Endodermal cell (in vitro differentiated cells): ENCODE measurements around the gene TUBG2. TPM values are rescaled to one million over a fixed set of nuclear protein-coding genes. Genes with fewer than 3 reads are reported as not detected.
"Not testable (repeated sequence)": the region's sequence is repeated elsewhere in the genome, so short reads cannot be mapped to it uniquely, and the experiment has no call there.

ENCODE experiments used
- DNase-seq: peaks from one replicate; pipeline ENCODE4 v3.0.0-alpha.2; 2017
- H3K27ac ChIP-seq: 2 replicates; pipeline ENCODE4 v1.5.1; 2013; ENCODE audit warnings: mild to moderate bottlenecking, low read depth, low read length, moderate library complexity
- H3K27me3 ChIP-seq: 2 replicates; pipeline ENCODE4 v1.6.1; 2013; ENCODE audit warnings: mild to moderate bottlenecking, low read length, moderate library complexity; ENCODE audit not compliant: insufficient read depth, control insufficient read depth, poor library complexity, severe bottlenecking
- H3K36me3 ChIP-seq: 2 replicates; pipeline ENCODE4 v1.7.0; 2013; ENCODE audit warnings: mild to moderate bottlenecking, low read length, moderate library complexity; ENCODE audit not compliant: control insufficient read depth, insufficient read depth
- H3K4me1 ChIP-seq: one replicate; pipeline ENCODE4 v1.7.0; 2013; ENCODE audit warnings: low read length; ENCODE audit not compliant: control insufficient read depth, insufficient read depth
- H3K4me3 ChIP-seq: 2 replicates; pipeline ENCODE4 v1.5.1; 2013; ENCODE audit warnings: mild to moderate bottlenecking, low read length, moderate library complexity
- H3K9ac ChIP-seq: 2 replicates; pipeline ENCODE4 v1.6.1; 2013; ENCODE audit warnings: mild to moderate bottlenecking, low read length, moderate library complexity; ENCODE audit not compliant: poor library complexity, severe bottlenecking; ENCODE audit errors: extremely low read depth
- H3K9me3 ChIP-seq: 2 replicates; pipeline ENCODE4 v1.6.1; 2013; ENCODE audit warnings: mild to moderate bottlenecking, low read length, moderate library complexity; ENCODE audit not compliant: control insufficient read depth
- H3K27ac Mint-ChIP-seq: 2 replicates; pipeline ENCODE4 v1.8.0; 2020; ENCODE audit warnings: mixed read lengths
- H3K27me3 Mint-ChIP-seq: 2 replicates; pipeline ENCODE4 v1.8.0; 2021; ENCODE audit warnings: mild to moderate bottlenecking, mixed read lengths; ENCODE audit not compliant: insufficient read depth
- H3K36me3 Mint-ChIP-seq: 2 replicates; pipeline ENCODE4 v1.8.0; 2020; ENCODE audit warnings: low read depth, mixed read lengths
- H3K4me1 Mint-ChIP-seq: 2 replicates; pipeline ENCODE4 v1.8.0; 2020; ENCODE audit warnings: mixed read lengths
- H3K4me3 Mint-ChIP-seq: 2 replicates; pipeline ENCODE4 v1.8.0; 2020; ENCODE audit warnings: mild to moderate bottlenecking, moderate library complexity, mixed read lengths
- H3K9me3 Mint-ChIP-seq: 2 replicates; pipeline ENCODE4 v1.8.0; 2020; ENCODE audit warnings: mild to moderate bottlenecking, mixed read lengths
- WGBS, 2 experiments: methylation state at CpG; one replicate each; pipeline versions ENCODE4 v1.1.5 to v1.1.7; 2013; ENCODE audit warnings: missing lambda C conversion rate in 2 of 2, mixed read lengths in 1 of 2; ENCODE audit not compliant: insufficient coverage in 1 of 2, insufficient read length in 1 of 2; 5-methylcytosine and 5-hydroxymethylcytosine counted together
- total RNA-seq, 2 donors: library from RNA; stranded (reverse); fragmentation: NEBNext Ultra II Directional in 1 of 2; extraction: Animal tissue kit (Norgen Biotek cat#: 25700) in 1 of 2; gene quantifications; 2 replicates in 1 of 2; 3 replicates in 1 of 2; pipeline ENCODE4 v1.2.1, GENCODE V29; 2021
- TF ChIP-seq, protein P1 (sequence below): fragments of 200-600 bp; sonication (generic); conservative IDR thresholded peaks from 2 replicates; pipeline ENCODE4 v1.5.0; 2021; ENCODE audit warnings: antibody characterized with exemption, mild to moderate bottlenecking

TUBG2 gene
- total RNA-seq, 2 donors from 2014 or later = 32.4 to 38.0 TPM

DNA sequence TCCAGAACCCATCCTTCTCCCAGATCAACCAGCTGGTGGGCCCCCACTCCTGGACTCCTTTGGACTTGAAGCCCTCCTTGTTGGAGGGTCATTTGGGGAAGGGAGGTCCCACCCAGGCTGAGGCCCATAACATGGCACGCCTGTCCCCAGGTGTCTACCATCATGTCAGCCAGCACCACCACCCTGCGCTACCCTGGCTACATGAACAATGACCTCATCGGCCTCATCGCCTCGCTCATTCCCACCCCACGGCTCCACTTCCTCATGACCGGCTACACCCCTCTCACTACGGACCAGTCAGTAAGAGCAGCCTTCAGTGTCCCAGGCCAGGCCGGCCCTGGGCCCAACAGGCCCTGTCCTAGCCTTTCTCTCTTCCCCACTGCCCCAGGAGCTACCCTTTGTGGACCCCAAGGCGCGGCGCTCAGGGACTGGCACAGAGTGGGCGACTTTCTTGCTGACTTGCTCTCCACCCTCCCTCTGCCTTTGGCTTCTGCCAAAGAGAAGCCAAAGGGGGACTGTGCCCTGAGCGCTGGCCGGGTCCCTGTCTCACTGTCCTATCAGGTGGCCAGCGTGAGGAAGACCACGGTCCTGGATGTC lies 45.3 kb upstream of the TUBG2 start:
- H3K4me1 Mint-ChIP-seq = peaks cover 7% of the 10 kb centered on the region
- no peak overlapping the region for H3K4me3 ChIP-seq
- peaks cover 2% of the 10 kb centered on the region for H3K4me1 ChIP-seq
- H3K27ac ChIP-seq = no peak overlapping the region
- TF ChIP-seq, protein P1, sequence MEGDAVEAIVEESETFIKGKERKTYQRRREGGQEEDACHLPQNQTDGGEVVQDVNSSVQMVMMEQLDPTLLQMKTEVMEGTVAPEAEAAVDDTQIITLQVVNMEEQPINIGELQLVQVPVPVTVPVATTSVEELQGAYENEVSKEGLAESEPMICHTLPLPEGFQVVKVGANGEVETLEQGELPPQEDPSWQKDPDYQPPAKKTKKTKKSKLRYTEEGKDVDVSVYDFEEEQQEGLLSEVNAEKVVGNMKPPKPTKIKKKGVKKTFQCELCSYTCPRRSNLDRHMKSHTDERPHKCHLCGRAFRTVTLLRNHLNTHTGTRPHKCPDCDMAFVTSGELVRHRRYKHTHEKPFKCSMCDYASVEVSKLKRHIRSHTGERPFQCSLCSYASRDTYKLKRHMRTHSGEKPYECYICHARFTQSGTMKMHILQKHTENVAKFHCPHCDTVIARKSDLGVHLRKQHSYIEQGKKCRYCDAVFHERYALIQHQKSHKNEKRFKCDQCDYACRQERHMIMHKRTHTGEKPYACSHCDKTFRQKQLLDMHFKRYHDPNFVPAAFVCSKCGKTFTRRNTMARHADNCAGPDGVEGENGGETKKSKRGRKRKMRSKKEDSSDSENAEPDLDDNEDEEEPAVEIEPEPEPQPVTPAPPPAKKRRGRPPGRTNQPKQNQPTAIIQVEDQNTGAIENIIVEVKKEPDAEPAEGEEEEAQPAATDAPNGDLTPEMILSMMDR = no peak
- H3K36me3 ChIP-seq = peaks cover 43% of the 10 kb centered on the region
- H3K27ac Mint-ChIP-seq = no peak overlapping the region
- no peaks in the 10 kb centered on the region for H3K27me3 Mint-ChIP-seq
- no peak overlapping the region for H3K9ac ChIP-seq
- no peak for DNase-seq
- H3K36me3 Mint-ChIP-seq = peaks cover 37% of the 10 kb centered on the region
- H3K9me3 Mint-ChIP-seq = no peaks in the 10 kb centered on the region
- no peaks in the 10 kb centered on the region for H3K27me3 ChIP-seq
- WGBS, 2 experiments = 97 to 100% methylated on average over 1 to 16 of the region's 17 CpGs
- H3K4me3 Mint-ChIP-seq = no peak overlapping the region
- H3K9me3 ChIP-seq = no peaks in the 10 kb centered on the region

DNA sequence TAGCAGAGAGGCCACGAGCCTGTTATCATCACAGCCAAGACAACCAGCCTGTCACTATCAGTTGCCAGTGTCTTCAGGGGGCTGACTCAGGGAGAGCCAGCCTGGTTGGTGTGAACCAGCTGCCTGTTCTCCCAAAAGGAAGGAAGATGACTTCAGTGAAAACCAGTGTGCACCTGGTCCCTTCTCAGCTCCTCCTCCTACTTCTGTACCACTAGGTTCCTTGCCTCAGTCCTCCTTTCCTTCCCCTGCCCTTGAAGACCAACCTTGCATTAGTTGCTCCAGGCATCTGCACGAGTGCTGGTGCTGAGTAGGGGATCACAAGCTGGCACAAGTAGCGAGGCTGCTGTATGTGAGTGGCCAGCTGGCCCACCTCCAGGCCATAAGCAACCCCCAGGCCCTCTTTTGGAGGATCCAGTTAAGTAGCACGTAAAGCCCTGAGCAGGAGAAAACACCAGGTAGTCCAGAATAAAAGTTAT lies 41.1 kb upstream of the TUBG2 start:
- TF ChIP-seq, protein P1 = no peak
- H3K27me3 Mint-ChIP-seq = no peaks in the 10 kb centered on the region
- H3K4me3 ChIP-seq = no peak overlapping the region
- H3K9ac ChIP-seq = no peak overlapping the region
- peak overlapping the region; percentile 64 for H3K27ac Mint-ChIP-seq
- H3K9me3 ChIP-seq = no peaks in the 10 kb centered on the region
- peak overlapping the region; percentile 49 for H3K27ac ChIP-seq
- no peak for DNase-seq
- H3K4me1 Mint-ChIP-seq = peaks cover 8% of the 10 kb centered on the region
- peaks cover 2% of the 10 kb centered on the region for H3K4me1 ChIP-seq
- H3K9me3 Mint-ChIP-seq = no peaks in the 10 kb centered on the region
- no peak overlapping the region for H3K4me3 Mint-ChIP-seq
- H3K36me3 ChIP-seq = peaks cover 26% of the 10 kb centered on the region
- no peaks in the 10 kb centered on the region for H3K27me3 ChIP-seq
- peaks cover 25% of the 10 kb centered on the region for H3K36me3 Mint-ChIP-seq
- WGBS, 2 experiments = 82 to 86% methylated on average over 4 of the region's 4 CpGs

DNA sequence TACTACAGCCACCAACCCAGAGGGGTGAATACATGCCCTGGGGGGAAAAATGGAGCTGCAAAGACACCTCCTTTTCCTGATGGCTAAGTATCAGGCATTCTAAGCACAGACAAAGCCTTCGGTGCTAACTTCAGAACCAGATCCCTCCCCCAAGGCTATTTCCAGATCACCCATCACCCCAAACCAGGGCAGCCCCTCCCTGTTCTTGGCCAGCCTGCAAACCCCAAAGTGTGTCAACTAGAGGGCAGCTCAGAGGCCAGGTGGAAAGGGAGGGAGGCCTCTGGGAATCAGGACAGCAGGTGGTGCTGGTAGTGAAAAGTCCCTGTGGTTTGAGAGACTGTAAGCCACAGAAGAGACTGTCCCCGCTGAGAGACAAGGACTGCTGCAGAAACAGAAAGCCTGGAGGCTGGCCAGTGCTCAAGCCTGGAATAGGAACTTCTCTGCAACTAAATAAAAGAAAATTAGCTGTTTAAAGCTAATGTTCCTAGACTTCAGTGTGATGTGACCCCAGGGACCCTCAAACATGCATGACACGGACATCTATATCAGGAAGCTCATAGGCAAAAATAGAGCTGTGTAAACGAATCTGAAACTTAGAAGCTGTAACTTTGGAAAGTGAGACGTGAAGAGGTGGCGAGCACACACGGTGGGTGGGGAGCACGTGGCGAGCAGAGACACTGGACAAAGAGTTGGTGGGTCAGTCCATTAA lies 40.5 kb upstream of the TUBG2 start:
- WGBS, 2 experiments = 80 to 83% methylated on average over 7 to 9 of the region's 9 CpGs
- Histone ChIP-seq H3K9ac (no peak overlapping the region), H3K4me3 (no peak overlapping the region), H3K36me3 (peaks cover 20% of the 10 kb centered on the region), H3K27me3 (no peaks in the 10 kb centered on the region), H3K9me3 (no peaks in the 10 kb centered on the region), H3K27ac (peak overlapping the region; percentile 49), H3K4me1 (peaks cover 2% of the 10 kb centered on the region)
- peaks cover 22% of the 10 kb centered on the region for H3K36me3 Mint-ChIP-seq
- peak; percentile 94 for DNase-seq
- no peaks in the 10 kb centered on the region for H3K9me3 Mint-ChIP-seq
- peaks cover 8% of the 10 kb centered on the region for H3K4me1 Mint-ChIP-seq
- H3K27ac Mint-ChIP-seq = no peak overlapping the region
- TF ChIP-seq, protein P1 = peak; percentile 71
- H3K27me3 Mint-ChIP-seq = no peaks in the 10 kb centered on the region
- no peak overlapping the region for H3K4me3 Mint-ChIP-seq

DNA sequence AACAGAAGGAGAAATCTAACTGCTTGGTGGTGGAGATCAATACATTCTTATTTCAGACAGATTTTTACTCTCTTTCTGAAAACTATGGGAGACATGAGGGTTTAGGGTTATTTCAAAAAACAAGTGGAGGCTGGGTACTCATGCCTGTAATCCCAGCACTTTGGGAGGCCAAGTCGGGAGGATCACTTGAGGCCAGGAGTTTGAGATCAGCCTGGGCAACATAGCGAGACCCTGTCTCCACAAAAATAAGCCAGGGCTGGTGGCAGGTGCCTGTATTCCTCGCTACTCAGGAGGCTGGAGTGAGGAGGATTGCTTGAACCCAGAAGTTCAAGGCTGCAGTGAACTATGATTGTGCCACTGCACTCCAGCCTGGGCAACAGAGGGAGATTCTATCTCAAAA lies 37.1 kb upstream of the TUBG2 start:
- H3K4me3 Mint-ChIP-seq, H3K4me3 ChIP-seq, H3K27me3 Mint-ChIP-seq, H3K27ac ChIP-seq, H3K4me1 ChIP-seq, H3K9me3 ChIP-seq, DNase-seq, H3K36me3 Mint-ChIP-seq, H3K36me3 ChIP-seq, H3K4me1 Mint-ChIP-seq, H3K9me3 Mint-ChIP-seq, H3K27ac Mint-ChIP-seq, H3K27me3 ChIP-seq, H3K9ac ChIP-seq: not testable (repeated sequence)
- 82 to 89% methylated on average over 3 of the region's 3 CpGs for WGBS, 2 experiments
